GM18505 (cell line): ENCODE data around the gene EMP1.

Source experiments
- ATAC-seq: cut with Tn5 transposase; IDR thresholded peaks from one replicate; pipeline ENCODE4 v1.9.1; 2021; ENCODE audit not compliant: unreplicated experiment
- POLR2A ChIP-seq: IDR thresholded peaks from 4 replicates; pipeline ENCODE4 v1.6.1; 2011; ENCODE audit warnings: borderline replicate concordance; ENCODE audit not compliant: insufficient read depth, insufficient read length; ENCODE audit errors: extremely low read depth

The EMP1 gene

GRCh38 chr12:13164921-13165616 is 31.5 kb upstream of the EMP1 start:
- no peak for ATAC-seq
- TF ChIP-seq POLR2A, result no peak

- TF ChIP-seq POLR2A, result no peak
- ATAC-seq, result peak; percentile 87
These were observed 30.9 kb upstream of the EMP1 start for GRCh38 chr12:13165617-13166041.

- ATAC-seq, result no peak
- no peak for TF ChIP-seq POLR2A
These were observed 29.3 kb upstream of the EMP1 start for GRCh38 chr12:13167226-13167625.

- no peak for TF ChIP-seq POLR2A
- no peak for ATAC-seq
These were observed 28.6 kb upstream of the EMP1 start for GRCh38 chr12:13167906-13168305.

- ATAC-seq, result no peak
- TF ChIP-seq POLR2A, result no peak
These were observed 27.3 kb upstream of the EMP1 start for GRCh38 chr12:13169272-13169671.

DNA sequence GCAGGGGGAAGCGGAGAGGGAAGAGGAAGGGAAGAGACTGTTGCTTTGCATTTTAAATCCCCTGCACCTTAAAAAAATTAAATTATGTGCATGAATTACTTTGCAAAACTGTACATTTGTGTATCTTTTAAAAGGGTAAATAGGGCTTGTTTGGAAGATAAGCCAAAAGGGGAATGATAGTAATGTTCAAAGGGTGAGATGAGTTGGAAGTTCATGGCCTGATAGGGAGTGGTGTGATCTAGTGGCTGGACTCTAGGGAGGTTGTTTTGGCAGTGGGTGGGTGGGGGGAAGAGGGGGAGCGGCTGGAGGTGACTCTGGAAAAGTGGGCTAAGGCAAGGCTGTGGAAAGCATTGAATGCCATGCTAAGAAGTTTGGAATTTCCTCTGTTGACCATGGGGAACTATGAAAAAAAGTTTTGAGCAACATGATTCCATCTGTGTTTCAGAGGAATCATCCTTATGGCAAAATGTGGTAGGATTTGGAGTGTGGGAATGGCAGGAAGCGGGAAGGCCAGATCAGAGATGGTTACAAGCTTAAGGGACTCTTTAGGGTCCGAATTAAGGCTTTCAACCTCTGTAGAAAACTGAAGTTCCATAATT is 25.5 kb upstream of the EMP1 start:
- no peak for ATAC-seq
- TF ChIP-seq POLR2A, result no peak

DNA sequence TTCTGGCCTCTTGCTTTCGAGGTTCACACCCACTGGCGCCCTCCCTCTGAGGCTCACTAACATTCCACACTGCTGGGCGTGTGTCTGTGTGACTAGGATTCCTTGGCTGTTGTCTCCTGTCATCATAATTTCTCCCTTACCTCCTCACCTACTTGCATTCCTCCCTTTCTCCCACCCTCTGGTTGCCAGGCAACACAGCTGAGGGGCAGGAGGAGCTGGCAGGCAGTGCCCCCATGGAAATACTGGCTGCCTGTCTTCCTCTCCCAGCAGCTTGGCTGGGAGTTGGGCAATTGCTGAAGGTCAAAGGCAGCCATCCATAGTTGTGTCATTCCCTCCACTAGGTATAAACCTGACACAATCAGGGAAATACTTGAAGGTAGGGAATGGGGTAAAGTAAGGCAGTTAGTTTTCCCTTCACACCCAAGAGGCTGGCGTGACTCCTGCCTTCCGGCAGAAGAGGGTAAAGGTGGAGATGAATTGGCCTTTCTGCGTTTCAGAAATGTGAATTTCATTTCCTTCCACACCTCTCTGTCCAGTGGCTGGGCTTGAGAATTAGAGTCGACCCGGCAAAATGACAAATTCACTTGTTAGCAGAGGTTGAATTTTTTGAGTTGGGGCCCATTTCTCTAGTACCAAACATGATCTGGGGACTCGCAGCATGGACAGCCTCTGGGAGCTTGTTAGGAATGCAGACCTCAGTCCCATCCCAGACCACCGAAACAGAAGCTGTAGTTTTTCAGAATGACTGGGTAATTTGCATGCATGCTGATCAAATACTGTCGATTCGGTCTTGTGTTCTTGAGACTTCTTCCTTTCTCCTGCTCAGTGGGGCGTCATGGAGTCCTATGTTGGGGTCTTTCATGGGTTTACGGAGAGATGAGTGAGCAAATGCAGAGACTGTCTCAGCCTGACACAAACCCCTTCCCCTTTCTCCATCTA is 24.3 kb upstream of the EMP1 start:
- ATAC-seq, result no peak

DNA sequence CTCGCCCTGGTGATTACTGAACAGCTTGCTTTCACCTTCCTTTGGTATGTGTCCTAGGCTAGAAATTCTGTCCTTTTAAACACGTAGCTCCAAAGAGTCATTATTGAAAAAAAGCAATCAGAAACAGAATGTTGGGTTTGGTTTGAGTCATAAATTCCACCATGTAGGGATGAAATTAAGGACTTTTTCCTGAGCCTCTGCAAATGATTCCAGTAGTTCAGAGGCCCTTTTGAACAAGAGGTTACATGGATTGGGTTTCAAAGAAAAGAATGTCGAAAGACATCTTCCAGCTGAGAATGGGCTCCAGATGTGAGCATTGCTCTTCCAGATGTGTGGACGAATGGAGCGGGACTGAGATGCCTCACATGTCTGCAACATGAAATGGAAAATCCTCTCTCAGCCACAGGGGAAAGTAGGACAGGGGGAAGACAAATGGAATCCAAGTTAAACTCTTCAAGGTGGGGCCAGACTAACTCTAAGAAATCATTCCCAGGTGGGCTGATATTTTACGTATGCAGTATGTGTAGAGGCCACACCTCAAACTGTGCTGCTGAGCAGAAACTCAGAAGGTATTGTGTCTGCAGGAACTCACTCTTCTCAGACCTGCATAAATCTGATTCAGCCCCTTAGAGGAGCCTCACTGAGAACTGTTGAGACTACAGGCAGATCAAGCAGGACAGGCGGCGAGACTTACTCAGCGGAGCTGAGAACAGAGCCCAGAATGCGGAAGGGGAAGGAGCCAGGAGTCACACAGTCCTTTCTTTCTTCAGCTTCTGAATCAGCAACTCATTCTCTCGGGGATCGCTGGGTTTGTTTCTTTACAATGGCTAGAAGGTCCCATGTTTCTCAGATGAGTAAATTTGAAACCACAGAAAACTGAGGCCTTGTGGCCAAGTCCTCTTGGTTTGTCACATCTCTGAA is 23.3 kb upstream of the EMP1 start:
- peak; percentile 95 for ATAC-seq
- no peak for TF ChIP-seq POLR2A

More for the DNA sequence above, 24.3 kb upstream of the EMP1 start:
- TF ChIP-seq POLR2A, result no peak

GRCh38 chr12:13175499-13175898 is 21.0 kb upstream of the EMP1 start:
- no peak for ATAC-seq
- TF ChIP-seq POLR2A, result no peak

- TF ChIP-seq POLR2A, result no peak
- ATAC-seq, result no peak
These were observed 20.3 kb upstream of the EMP1 start for GRCh38 chr12:13176256-13176655.

DNA sequence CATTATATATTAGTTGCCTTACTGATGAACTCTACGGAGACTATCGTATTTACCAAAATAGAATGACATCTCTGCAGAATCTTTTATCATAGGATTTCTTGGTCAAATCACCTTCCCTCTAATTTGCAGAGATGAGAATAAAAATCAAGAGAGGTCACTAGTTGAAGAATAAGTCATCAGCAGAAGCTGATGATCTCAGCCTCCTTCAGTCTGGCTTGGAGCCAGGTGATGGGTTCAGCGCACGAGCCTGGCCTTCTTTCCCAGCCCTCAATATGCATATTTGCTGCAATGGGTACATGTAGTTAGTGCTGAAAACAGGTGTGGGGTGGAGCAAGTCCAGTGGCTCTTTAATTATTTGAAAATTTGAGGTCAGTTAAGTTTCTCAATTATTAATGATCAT is 19.2 kb upstream of the EMP1 start:
- TF ChIP-seq POLR2A, result no peak
- no peak for ATAC-seq

- no peak for TF ChIP-seq POLR2A
These were observed 18.6 kb upstream of the EMP1 start for GRCh38 chr12:13177906-13178305.

More at GRCh38 chr12:13177906-13178305, 18.6 kb upstream of the EMP1 start:
- ATAC-seq, result no peak
